Ascending aorta (tissue), 2 donors: ENCODE measurements around the gene CDK3. TPM values are rescaled to one million over a fixed set of nuclear protein-coding genes. Genes with fewer than 3 reads are reported as not detected.

Experiments used
- DNase-seq, 2 donors: peaks; one replicate each; pipeline ENCODE4 v3.0.0-alpha.2; 2019; ENCODE audit warnings: low spot score in 2 of 2
- H3K27ac ChIP-seq, 2 donors: fragments of 200-600 bp; sonication (generic); one replicate each; pipeline ENCODE4 v1.5.1; 2016 to 2017; ENCODE audit warnings: mild to moderate bottlenecking in 1 of 2
- H3K27me3 ChIP-seq: fragments of 200-600 bp; sonication (generic); one replicate; pipeline ENCODE4 v1.5.1; 2017
- H3K36me3 ChIP-seq, 2 donors: fragments of 200-600 bp; sonication (generic); one replicate each; pipeline ENCODE4 v1.5.1; 2016
- H3K4me1 ChIP-seq, 2 donors: fragments of 200-600 bp; sonication (generic); one replicate each; pipeline ENCODE4 v1.5.1; 2016 to 2017; ENCODE audit warnings: mild to moderate bottlenecking in 1 of 2
- H3K4me3 ChIP-seq, 2 donors: fragments of 200-600 bp; sonication (generic); one replicate each; pipeline ENCODE4 v1.5.1; 2016 to 2017; ENCODE audit warnings: mild to moderate bottlenecking in 1 of 2
- H3K9me3 ChIP-seq, 2 donors: fragments of 200-600 bp; sonication (generic); one replicate each; pipeline ENCODE4 v1.5.1; 2016
- intact Hi-C: fragments of 100-400 bp; cut with DNase I; formaldehyde crosslinking; loops from one replicate; pipeline ENCODE4 v1.15.1; 2023
- total RNA-seq: library from RNA; depleted of rRNA; stranded (reverse); fragments of >200 nt; gene quantifications from one replicate; pipeline ENCODE4 v1.1.0, GENCODE V29; 2016
- TF ChIP-seq, protein P1 (sequence below), 3 experiments: fragments of 200-600 bp in 2 of 3; fragments of 450-650 bp in 1 of 3; sonication (generic) in 2 of 3; IDR thresholded peaks; one replicate each; pipeline ENCODE4 v1.5.1; 2016 to 2019; ENCODE audit warnings: antibody characterized with exemption in 3 of 3, mild to moderate bottlenecking in 1 of 3, moderate library complexity in 1 of 3

The CDK3 gene
- total RNA-seq, 1 donor from 2014 or later, result 2.1 TPM

DNA sequence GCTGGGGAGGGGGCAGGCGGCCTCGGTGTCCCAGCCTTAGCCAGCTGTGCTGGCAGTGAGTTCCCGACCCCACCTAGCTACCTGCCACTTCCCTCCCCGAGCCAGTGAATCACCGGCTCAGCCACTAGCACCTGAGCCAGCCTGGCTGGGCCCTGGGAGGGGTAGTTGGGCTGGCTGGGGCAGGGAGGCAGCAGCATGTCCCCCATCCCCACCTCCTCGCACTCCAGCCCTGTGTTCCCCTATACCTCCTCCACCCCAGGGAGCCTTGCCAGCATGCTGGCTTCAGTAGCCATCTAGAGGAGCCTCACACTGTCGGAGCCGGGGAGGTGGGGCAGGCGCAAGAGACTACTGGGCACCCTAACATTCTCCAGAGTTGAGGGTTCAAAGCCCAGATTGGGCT lies 23.7 kb downstream of the CDK3 start:
- H3K27me3 ChIP-seq, result no peaks in the 10 kb centered on the region
- TF ChIP-seq, protein P1, sequence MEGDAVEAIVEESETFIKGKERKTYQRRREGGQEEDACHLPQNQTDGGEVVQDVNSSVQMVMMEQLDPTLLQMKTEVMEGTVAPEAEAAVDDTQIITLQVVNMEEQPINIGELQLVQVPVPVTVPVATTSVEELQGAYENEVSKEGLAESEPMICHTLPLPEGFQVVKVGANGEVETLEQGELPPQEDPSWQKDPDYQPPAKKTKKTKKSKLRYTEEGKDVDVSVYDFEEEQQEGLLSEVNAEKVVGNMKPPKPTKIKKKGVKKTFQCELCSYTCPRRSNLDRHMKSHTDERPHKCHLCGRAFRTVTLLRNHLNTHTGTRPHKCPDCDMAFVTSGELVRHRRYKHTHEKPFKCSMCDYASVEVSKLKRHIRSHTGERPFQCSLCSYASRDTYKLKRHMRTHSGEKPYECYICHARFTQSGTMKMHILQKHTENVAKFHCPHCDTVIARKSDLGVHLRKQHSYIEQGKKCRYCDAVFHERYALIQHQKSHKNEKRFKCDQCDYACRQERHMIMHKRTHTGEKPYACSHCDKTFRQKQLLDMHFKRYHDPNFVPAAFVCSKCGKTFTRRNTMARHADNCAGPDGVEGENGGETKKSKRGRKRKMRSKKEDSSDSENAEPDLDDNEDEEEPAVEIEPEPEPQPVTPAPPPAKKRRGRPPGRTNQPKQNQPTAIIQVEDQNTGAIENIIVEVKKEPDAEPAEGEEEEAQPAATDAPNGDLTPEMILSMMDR (IDR thresholded peaks at IDR 0.05), result no peak
- H3K4me3 ChIP-seq, result no peak overlapping the region
- H3K27ac ChIP-seq, result no peak overlapping the region
- DNase-seq, result no peak
- no peaks in the 10 kb centered on the region for H3K9me3 ChIP-seq
- intact Hi-C loops, result no loop called here
- no peaks in the 10 kb centered on the region for H3K36me3 ChIP-seq
- H3K4me1 ChIP-seq, result no peaks in the 10 kb centered on the region

DNA sequence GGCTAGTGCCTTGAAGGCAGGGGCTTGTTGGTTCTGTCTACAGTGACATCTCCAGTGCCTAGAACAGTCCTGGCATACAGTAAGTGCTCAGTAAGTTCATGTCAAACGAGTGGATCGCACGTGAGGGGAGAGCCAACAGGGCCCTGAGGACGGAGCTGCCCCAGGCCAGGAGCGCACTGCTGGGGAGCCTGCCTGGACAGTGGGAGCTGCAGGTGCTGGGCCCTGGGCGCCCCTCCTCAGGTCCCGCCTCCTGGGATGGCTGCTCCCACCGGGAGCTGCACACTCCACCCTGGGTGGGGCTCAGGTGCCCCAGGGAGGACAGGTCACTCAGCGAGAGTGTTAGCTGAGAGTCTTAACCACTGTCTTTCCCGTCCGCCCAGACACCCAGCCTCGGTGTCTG lies 24.6 kb downstream of the CDK3 start:
- intact Hi-C loops, result no loop called here
- Histone ChIP-seq H3K27me3 (no peaks in the 10 kb centered on the region), H3K4me3 (no peak overlapping the region), H3K9me3 (no peaks in the 10 kb centered on the region), H3K36me3 (no peaks in the 10 kb centered on the region), H3K4me1 (no peaks in the 10 kb centered on the region), H3K27ac (no peak overlapping the region)
- TF ChIP-seq, protein P1 (IDR thresholded peaks at IDR 0.05), result no peak
- DNase-seq, result no peak

DNA sequence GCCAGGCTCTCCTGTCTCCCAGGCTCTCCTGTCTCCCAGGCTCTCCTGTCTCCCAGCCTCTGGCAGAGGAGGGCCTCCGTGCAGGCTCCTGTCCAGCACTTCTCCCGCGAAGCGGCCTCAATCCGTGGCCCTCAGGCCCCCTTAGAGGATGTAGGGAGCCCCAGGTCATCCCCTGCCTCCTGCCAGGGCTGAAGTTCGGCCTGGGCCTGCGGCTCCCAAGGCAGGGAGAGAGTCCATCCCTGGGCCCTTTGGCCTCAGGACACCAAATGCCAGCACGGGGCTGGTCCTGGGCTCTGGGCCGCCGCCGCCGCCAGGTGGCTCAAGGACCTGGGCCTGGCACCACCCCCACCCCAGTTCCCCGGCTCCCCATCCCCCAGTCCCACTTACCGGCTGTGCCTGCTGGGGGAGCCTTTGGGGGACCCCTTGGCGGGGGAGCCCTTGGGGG lies 26.1 kb downstream of the CDK3 start:
- TF ChIP-seq, protein P1 (IDR thresholded peaks at IDR 0.05), result no peak
- H3K4me1 ChIP-seq, result no peaks in the 10 kb centered on the region
- H3K9me3 ChIP-seq, result no peaks in the 10 kb centered on the region
- H3K27ac ChIP-seq, result no peak overlapping the region
- no peak overlapping the region for H3K4me3 ChIP-seq
- H3K27me3 ChIP-seq, result no peaks in the 10 kb centered on the region
- DNase-seq, result no peak
- H3K36me3 ChIP-seq, result no peaks in the 10 kb centered on the region
- intact Hi-C loops, result no loop called here

DNA sequence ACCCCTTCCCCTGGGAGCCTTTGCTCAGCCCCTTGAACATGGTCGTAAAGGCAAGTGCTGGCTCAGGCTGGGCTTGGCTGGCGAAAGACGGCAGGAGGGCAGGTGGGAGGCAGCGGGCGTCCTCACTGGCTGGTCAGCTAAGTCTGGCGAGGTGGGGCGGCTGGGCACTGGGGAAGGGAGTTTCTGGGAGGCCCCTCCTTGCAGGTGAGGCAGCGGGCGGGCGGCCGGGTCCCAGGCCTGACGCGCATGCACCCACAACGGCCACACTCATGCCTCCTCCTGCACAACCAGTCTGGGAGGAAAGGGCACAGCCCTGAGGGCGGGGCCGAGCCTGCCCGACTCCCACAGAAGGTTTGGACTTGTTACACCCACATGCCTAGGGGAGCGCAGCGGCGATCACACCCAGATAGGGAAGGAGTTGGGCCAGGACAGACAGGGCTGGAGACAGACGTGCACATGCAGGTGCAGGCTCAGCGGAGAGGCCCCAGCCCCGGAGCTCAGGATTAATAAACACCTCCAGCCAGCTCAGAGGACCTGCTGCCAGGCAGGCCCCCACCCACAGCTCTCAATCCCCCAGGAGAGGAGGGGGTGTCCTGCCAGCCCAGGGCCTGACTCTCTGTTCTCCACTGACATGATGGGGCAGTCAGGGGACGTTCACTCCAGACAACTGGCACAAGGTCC lies 26.6 kb downstream of the CDK3 start, which contains the start of gene EVPL:
TSS of gene EVPL (minus strand) at position 148 of the 681 bp plus-strand sequence. CDS start at position 40, 108 bp downstream.
- DNase-seq, result no peak
- TF ChIP-seq, protein P1 (IDR thresholded peaks at IDR 0.05), result no peak
- Histone ChIP-seq H3K36me3 (no peaks in the 10 kb centered on the region), H3K9me3 (no peaks in the 10 kb centered on the region), H3K4me3 (no peak within 1 kb of the TSS), H3K27me3 (no peaks in the 10 kb centered on the region), H3K4me1 (no peaks in the 10 kb centered on the region), H3K27ac (no peak within 1 kb of the TSS)
- intact Hi-C loops, result no loop called here

DNA sequence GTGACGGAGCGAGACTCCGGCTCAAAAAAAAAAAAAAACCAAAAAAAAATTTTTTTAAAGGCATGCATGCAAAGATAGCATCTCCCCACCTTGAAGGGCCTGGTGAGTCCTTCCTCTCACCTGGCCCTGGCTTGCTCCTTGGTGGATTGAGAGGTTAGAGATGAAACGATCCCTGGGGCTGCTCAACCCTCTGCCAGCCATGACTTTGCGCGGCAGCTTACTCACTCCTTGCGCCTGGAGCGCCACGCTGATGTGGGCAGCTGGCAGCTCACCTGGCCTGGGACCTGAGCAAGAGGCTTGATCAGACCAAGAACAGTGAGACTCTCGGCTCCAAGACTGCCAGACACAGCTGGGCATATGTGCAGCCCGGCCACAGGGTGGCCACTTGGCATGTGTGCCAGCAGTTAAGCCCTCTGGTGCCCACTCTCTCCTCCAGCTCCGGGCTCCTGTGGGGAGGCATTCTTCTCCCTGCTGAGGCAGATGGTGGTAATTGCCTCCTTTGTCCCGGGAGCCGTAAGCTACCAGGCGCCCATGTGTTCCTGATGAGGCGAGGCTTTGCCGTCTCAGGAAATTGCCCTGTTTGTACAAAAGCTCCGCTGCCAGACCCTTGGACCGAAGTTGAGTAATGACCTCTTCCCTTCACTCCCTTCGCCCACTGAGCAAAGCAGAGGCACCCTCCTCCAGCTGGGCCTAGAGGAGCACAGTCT lies 31.6 kb downstream of the CDK3 start:
- intact Hi-C loops, result no loop called here
- Histone ChIP-seq H3K27me3 (no peaks in the 10 kb centered on the region), H3K27ac (no peak overlapping the region), H3K9me3 (no peaks in the 10 kb centered on the region), H3K4me3 (no peak overlapping the region), H3K4me1 (no peaks in the 10 kb centered on the region), H3K36me3 (no peaks in the 10 kb centered on the region)
- no peak for DNase-seq
- TF ChIP-seq, protein P1 (IDR thresholded peaks at IDR 0.05), result no peak
